HPDE6-E6E7 (cell line): Measurements from ENCODE around the gene SOX21.

ENCODE experiments used
- DNase-seq: peaks from one replicate; pipeline ENCODE4 v3.0.0; 2011; ENCODE audit warnings: missing footprints; ENCODE audit errors: extremely low spot score

Gene SOX21

GRCh38 chr13:94679614-94680013 lies 32.7 kb downstream of the SOX21 start:
- DNase-seq, result no peak

GRCh38 chr13:94678845-94679244 lies 33.5 kb downstream of the SOX21 start:
- no peak for DNase-seq

- no peak for DNase-seq
Measured at GRCh38 chr13:94677799-94678198, 34.5 kb downstream of the SOX21 start.

GRCh38 chr13:94674609-94675348 lies 37.6 kb downstream of the SOX21 start:
- peak; percentile 26 for DNase-seq

- DNase-seq, result no peak
Measured at GRCh38 chr13:94673851-94674250, 38.5 kb downstream of the SOX21 start.

GRCh38 chr13:94672400-94672799 lies 39.9 kb downstream of the SOX21 start:
- DNase-seq, result no peak

- DNase-seq, result no peak
Measured at GRCh38 chr13:94667190-94667589, 45.2 kb downstream of the SOX21 start.

GRCh38 chr13:94666065-94666464 lies 46.3 kb downstream of the SOX21 start:
- no peak for DNase-seq

GRCh38 chr13:94664889-94665288 lies 47.5 kb downstream of the SOX21 start:
- no peak for DNase-seq

GRCh38 chr13:94662274-94662945 lies 49.9 kb downstream of the SOX21 start:
- no peak for DNase-seq

GRCh38 chr13:94661406-94661805 lies 50.9 kb downstream of the SOX21 start:
- DNase-seq, result no peak

- no peak for DNase-seq
Measured at GRCh38 chr13:94660695-94661326, 51.5 kb downstream of the SOX21 start.
